GM12801 (cell line): Measurements from ENCODE around the gene SERPINE2.

ENCODE experiments used
- TF ChIP-seq, protein P1 (sequence below): IDR thresholded peaks from one replicate; pipeline ENCODE4 v1.5.1; 2011; ENCODE audit warnings: control low read depth; ENCODE audit not compliant: insufficient read length; ENCODE audit errors: extremely low read depth

The SERPINE2 gene

GRCh38 chr2:224039080-224039769 is at the start of gene SERPINE2:
Gene SERPINE2 (minus strand): TSS chr2:224039286. CDS start chr2:224001900, 37,386 bp downstream.
- TF ChIP-seq, protein P1, sequence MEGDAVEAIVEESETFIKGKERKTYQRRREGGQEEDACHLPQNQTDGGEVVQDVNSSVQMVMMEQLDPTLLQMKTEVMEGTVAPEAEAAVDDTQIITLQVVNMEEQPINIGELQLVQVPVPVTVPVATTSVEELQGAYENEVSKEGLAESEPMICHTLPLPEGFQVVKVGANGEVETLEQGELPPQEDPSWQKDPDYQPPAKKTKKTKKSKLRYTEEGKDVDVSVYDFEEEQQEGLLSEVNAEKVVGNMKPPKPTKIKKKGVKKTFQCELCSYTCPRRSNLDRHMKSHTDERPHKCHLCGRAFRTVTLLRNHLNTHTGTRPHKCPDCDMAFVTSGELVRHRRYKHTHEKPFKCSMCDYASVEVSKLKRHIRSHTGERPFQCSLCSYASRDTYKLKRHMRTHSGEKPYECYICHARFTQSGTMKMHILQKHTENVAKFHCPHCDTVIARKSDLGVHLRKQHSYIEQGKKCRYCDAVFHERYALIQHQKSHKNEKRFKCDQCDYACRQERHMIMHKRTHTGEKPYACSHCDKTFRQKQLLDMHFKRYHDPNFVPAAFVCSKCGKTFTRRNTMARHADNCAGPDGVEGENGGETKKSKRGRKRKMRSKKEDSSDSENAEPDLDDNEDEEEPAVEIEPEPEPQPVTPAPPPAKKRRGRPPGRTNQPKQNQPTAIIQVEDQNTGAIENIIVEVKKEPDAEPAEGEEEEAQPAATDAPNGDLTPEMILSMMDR: no peak

DNA sequence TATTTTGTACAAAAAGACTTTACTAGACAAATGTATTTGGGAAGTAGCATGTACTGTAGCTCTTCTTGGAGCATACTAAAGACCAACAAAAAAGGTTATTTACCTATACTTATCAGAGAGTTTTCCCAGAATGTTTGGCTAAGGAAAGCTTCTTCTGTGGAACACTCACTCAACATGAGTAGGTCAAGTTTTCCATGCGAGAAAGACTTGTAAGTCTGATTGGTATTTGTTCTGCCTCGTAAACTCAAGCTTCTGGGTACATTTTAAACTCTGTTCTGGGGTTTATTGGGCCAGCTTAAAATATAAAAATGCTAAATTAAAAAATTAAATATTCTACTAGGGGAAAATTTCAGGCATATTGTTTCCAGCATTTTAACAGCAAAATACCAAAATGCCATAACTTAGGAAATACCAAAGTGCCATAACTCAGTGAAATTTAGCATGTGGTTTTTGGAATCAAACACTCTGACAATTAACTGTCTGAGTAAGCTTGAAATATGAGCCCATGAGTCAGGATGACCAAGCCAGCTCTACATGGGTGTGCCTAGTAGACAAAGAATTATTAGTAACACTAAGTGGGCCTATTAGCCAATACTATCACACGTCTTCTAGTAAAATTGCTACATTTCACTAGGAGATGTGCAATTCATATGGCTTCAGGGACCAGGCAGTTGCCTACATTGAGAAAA is 47.3 kb upstream of the SERPINE2 start:
- TF ChIP-seq, protein P1: no peak

DNA sequence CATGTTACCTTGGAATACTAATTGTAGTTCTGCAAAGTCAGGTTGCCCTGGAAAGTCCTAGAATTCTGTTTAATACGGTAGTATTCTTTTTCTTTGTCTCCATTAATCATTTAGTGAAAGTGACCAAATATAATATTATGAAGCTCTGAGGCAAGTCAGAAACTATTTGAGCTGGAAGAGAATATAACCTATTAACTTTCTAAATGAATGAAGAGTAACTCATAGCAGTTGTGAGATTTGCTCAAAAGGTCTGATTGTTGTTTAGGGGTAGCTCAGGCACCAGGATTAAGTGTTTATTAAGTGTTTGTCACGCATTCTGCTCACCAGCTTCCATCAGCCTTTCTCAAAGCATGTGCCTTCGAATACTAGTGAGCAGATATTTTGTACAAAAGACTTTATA is 46.7 kb upstream of the SERPINE2 start:
- TF ChIP-seq, protein P1: no peak

- TF ChIP-seq, protein P1: no peak
Observed at GRCh38 chr2:224085246-224085645, 46.2 kb upstream of the SERPINE2 start.

DNA sequence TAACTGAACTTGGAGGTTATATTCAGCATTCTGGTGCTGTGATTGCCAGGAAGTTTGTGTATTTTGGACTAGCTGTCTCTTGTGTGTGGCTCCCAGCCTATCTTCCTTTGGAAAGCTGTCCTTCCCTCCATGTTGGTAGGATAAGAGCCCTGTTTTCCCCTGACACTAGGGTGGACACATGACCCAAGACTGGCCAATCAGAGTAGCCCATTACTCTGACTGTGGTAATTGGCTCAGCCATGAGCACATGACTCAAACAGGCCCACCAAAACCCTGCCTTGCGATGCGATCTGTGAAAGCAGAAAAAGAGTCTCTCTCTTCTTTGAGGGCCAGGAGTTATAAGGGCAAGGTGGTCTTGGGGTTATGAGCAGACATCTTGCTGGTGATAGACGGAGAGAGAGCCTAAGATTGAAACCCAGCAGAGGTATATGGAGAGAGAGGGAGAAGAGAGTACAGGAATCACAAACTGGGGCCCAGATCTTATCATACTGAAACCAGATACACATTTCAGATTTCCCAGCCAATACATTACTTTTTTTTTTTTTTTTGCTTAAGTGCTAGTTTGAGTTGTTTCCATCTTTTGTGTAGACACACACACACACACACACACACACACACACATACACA is 45.3 kb upstream of the SERPINE2 start:
- TF ChIP-seq, protein P1: no peak

DNA sequence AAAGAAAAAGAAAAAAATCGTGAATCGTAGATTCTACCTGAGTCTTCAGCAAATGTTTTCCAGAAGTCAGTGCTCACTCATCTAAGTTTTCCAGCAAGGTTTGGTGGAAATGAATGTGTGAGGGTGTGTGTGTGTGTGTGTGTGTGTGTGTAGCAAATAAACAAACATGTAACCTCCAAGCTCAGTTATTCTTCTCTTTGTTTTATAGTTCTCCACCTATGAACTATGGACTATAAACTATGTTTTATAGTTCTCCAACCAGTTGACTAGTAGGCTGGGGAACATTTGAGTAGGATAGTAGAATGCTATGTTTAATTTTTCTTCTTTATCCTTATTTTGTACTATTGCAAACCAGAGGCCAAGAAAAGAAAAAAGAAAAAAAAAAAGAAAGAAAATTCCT is 44.6 kb upstream of the SERPINE2 start:
- TF ChIP-seq, protein P1: no peak

- TF ChIP-seq, protein P1: no peak
Observed at GRCh38 chr2:224078656-224079055, 39.6 kb upstream of the SERPINE2 start.
